HCT116 (cell line): Measurements from ENCODE around the gene PRR20A. TPM values are rescaled to one million over a fixed set of nuclear protein-coding genes. Genes with fewer than 3 reads are reported as not detected.
"Not testable (repeated sequence)": the region's sequence is repeated elsewhere in the genome, so short reads cannot be mapped to it uniquely, and the experiment has no call there.

Experiments used
- ATAC-seq: fragments of 200-7000 bp; cut with Tn5 transposase; 2 replicates; pipeline ENCODE4 v1.9.1; 2020; ENCODE audit warnings: mild to moderate bottlenecking, moderate library complexity
- BruUV-seq: library from RNA; stranded (reverse); fragments of 400-500 nt; replicated peaks from 2 replicates; lab custom pipeline; 2021; lab: Mats Ljungman, UMichigan
- CTCF ChIA-PET: fragments of 300-600 bp; sonication (Branson Sonifier 250); formaldehyde crosslinking; loops from one replicate; lab custom pipeline; 2021; ENCODE audit warnings: antibody characterized with exemption; lab: Charles Lee
- POLR2A ChIA-PET: fragments of 300-600, 350-600 bp; sonication (Branson Sonifier 250); formaldehyde crosslinking; loops from one replicate; lab custom pipeline; 2021; ENCODE audit warnings: antibody characterized with exemption; lab: Charles Lee
- RAD21 ChIA-PET, 2 experiments: fragments of 300-600 bp; sonication (Branson Sonifier 250); formaldehyde crosslinking; loops; one replicate each; lab custom pipeline; 2023; ENCODE audit warnings: low total read pairs in 2 of 2; ENCODE audit not compliant: uncharacterized antibody in 2 of 2, unreplicated experiment in 2 of 2, low non-redundant PET in 1 of 2; lab: Charles Lee
- DNase-seq: peaks from one replicate; pipeline ENCODE4 v3.0.0-alpha.2; 2010; ENCODE audit warnings: low read depth, low spot score
- H2AFZ ChIP-seq: fragments of 200-600 bp; shearing (Covaris generic), sonication (generic); 2 replicates; pipeline ENCODE4 v1.6.1; 2017; ENCODE audit warnings: low read depth, mixed run types, mixed read lengths, antibody characterized with exemption, low read length; ENCODE audit not compliant: poor library complexity, severe bottlenecking
- H3K27ac ChIP-seq: 2 replicates; pipeline ENCODE4 v1.5.1; 2012; ENCODE audit warnings: low read depth, low read length
- H3K27me3 ChIP-seq: fragments of 200-600 bp; sonication (generic); 2 replicates; pipeline ENCODE4 v1.6.1; 2016; ENCODE audit warnings: mixed run types, low read length, mixed read lengths; ENCODE audit not compliant: insufficient read depth
- H3K36me3 ChIP-seq, 2 experiments: fragments of 200-500 bp in 1 of 2; fragments of 200-600 bp in 1 of 2; sonication (Bioruptor generic) in 1 of 2; sonication (generic) in 1 of 2; 2 replicates each; pipeline versions ENCODE4 v1.5.1 to v1.6.1; 2014 to 2016; ENCODE audit warnings: low read length in 2 of 2, inconsistent platforms in 1 of 2, mixed read lengths in 1 of 2, mixed run types in 1 of 2; ENCODE audit not compliant: insufficient read depth in 2 of 2, control insufficient read depth in 1 of 2
- H3K4me1 ChIP-seq, 2 experiments: fragments of 200-600 bp in 1 of 2; sonication (generic) in 1 of 2; 2 replicates each; pipeline versions ENCODE4 v1.5.1 to v1.6.1; 2012 to 2017; ENCODE audit warnings: low read length in 2 of 2, inconsistent platforms in 1 of 2, mild to moderate bottlenecking in 1 of 2, mixed read lengths in 1 of 2, mixed run types in 1 of 2, moderate library complexity in 1 of 2; ENCODE audit not compliant: insufficient read depth in 2 of 2, control insufficient read depth in 1 of 2
- H3K4me2 ChIP-seq: fragments of 200-600 bp; sonication (generic); 2 replicates; pipeline ENCODE4 v1.6.1; 2017; ENCODE audit warnings: mixed run types, low read length, mixed read lengths
- H3K4me3 ChIP-seq, 2 experiments: fragments of 200-600 bp in 1 of 2; sonication (generic) in 1 of 2; replicated peaks in 1 of 2; 2 replicates each; pipeline ENCODE4 v1.5.1; 2011 to 2016; ENCODE audit warnings: low read length in 2 of 2, control low read depth in 1 of 2, low read depth in 1 of 2, mild to moderate bottlenecking in 1 of 2, mixed read lengths in 1 of 2, mixed run types in 1 of 2
- H3K79me2 ChIP-seq: fragments of 200-600 bp; sonication (generic); 2 replicates; pipeline ENCODE4 v1.6.1; 2017; ENCODE audit warnings: mild to moderate bottlenecking, mixed run types, low read length, moderate library complexity, mixed read lengths; ENCODE audit not compliant: insufficient read depth
- H3K9ac ChIP-seq: fragments of 200-600 bp; sonication (generic); 2 replicates; pipeline ENCODE4 v1.6.1; 2016; ENCODE audit warnings: low read length, mixed read lengths
- H3K9me2 ChIP-seq: fragments of 200-600 bp; sonication (generic), shearing (Covaris generic); 2 replicates; pipeline ENCODE4 v1.6.1; 2017; ENCODE audit warnings: mixed run types, mild to moderate bottlenecking, moderate library complexity; ENCODE audit not compliant: insufficient read depth
- H3K9me3 ChIP-seq, 2 experiments: fragments of 200-500 bp in 1 of 2; fragments of 200-600 bp in 1 of 2; sonication (Bioruptor generic) in 1 of 2; sonication (generic) in 1 of 2; 2 replicates each; pipeline ENCODE4 v1.6.1; 2014 to 2017; ENCODE audit warnings: low read length in 2 of 2, mixed read lengths in 2 of 2, inconsistent platforms in 1 of 2, low read depth in 1 of 2, mild to moderate bottlenecking in 1 of 2, mixed run types in 1 of 2, moderate library complexity in 1 of 2; ENCODE audit not compliant: control insufficient read depth in 1 of 2, insufficient read depth in 1 of 2
- H4K20me1 ChIP-seq: fragments of 200-600 bp; sonication (generic), shearing (Covaris generic); 2 replicates; pipeline ENCODE4 v1.6.1; 2017; ENCODE audit warnings: mixed run types, mild to moderate bottlenecking, moderate library complexity; ENCODE audit not compliant: insufficient read depth
- EGR1 ChIP-seq: IDR thresholded peaks from 2 replicates; pipeline ENCODE4 v1.6.1; 2012; ENCODE audit warnings: low read depth
- ELF1 ChIP-seq: IDR thresholded peaks from 2 replicates; pipeline ENCODE4 v1.6.1; 2012; ENCODE audit warnings: low read depth, borderline replicate concordance
- EZH2phosphoT487 ChIP-seq: fragments of 200-600 bp; IDR thresholded peaks from 2 replicates; pipeline ENCODE4 v1.6.1; 2018; ENCODE audit warnings: antibody characterized with exemption, borderline replicate concordance
- RAD21 ChIP-seq: IDR thresholded peaks from 2 replicates; pipeline ENCODE4 v1.6.1; 2012; ENCODE audit warnings: low read depth, mild to moderate bottlenecking
- SIN3A ChIP-seq: IDR thresholded peaks from 2 replicates; pipeline ENCODE4 v1.6.1; 2012; ENCODE audit warnings: low read depth
- SRF ChIP-seq: IDR thresholded peaks from 2 replicates; pipeline ENCODE4 v1.6.1; 2012; ENCODE audit warnings: low read depth
- TCF7L2 ChIP-seq: IDR thresholded peaks from 2 replicates; pipeline ENCODE4 v1.7.0; 2011; ENCODE audit warnings: borderline replicate concordance, inconsistent platforms; ENCODE audit not compliant: insufficient read depth, insufficient read length; ENCODE audit errors: extremely low read depth
- ZNF274 ChIP-seq: fragments of 200-500 bp; sonication (Bioruptor generic); IDR thresholded peaks from 2 replicates; pipeline ENCODE4 v1.6.1; 2014; ENCODE audit warnings: mild to moderate bottlenecking, low read depth, low read length, inconsistent platforms
- intact Hi-C: fragments of 100-400 bp; cut with micrococcal nuclease; formaldehyde crosslinking; loops from 2 replicates; pipeline ENCODE4 v1.10.0; 2022
- total RNA-seq: library from RNA; stranded (reverse); gene quantifications from one replicate; pipeline ENCODE4 v1.2.1, GENCODE V29; 2021; ENCODE audit not compliant: unreplicated experiment
- TF ChIP-seq, protein P1 (sequence below), 3 experiments: fragments of 200-600 bp in 1 of 3; sonication (generic) in 1 of 3; IDR thresholded peaks in 2 of 3; conservative IDR thresholded peaks in 1 of 3; 2 replicates each; pipeline ENCODE4 v1.5.1; 2012 to 2017; ENCODE audit warnings: low read depth in 2 of 3, low read length in 2 of 3, antibody characterized with exemption in 1 of 3, borderline replicate concordance in 1 of 3, control low read depth in 1 of 3, mild to moderate bottlenecking in 1 of 3, mixed read lengths in 1 of 3, mixed run types in 1 of 3, moderate library complexity in 1 of 3; ENCODE audit not compliant: insufficient read depth in 1 of 3

Gene PRR20A
- total RNA-seq, 1 experiment from 2014 or later: not detected

DNA sequence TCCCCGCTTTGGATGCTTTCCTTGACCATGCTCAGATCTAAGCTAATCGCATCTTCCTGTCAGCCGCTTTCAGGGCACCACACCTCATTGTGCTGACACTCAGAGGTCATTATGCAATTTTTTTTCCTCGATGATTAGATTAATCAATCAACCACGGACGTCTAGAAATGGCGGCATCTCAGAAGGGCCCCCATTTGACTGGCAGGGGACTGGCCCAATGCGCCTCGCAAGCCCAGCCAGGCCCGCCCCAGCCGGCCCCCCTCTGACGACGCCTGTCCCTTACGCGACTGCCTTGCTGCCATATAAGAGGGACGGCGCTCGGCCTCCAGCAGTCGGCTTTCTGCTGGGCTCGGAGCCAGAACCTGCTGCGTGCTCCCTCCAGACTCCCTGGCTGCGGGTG lies 19.6 kb downstream of the PRR20A start, which contains the start of gene PRR20D:
Gene PRR20D, plus strand, starts transcription at position 301 of the 400 bp plus-strand sequence. CDS start 387 bp downstream, outside the sequence.
- H4K20me1 ChIP-seq, ATAC-seq, H3K9me2 ChIP-seq, H3K79me2 ChIP-seq, BruUV-seq, H3K9me3 ChIP-seq, H3K27ac ChIP-seq, H3K4me2 ChIP-seq, H3K27me3 ChIP-seq, H2AFZ ChIP-seq, RAD21 ChIA-PET, DNase-seq, POLR2A ChIA-PET, CTCF ChIA-PET, H3K36me3 ChIP-seq, H3K4me3 ChIP-seq, H3K9ac ChIP-seq, H3K4me1 ChIP-seq, intact Hi-C loops: not testable (repeated sequence)

DNA sequence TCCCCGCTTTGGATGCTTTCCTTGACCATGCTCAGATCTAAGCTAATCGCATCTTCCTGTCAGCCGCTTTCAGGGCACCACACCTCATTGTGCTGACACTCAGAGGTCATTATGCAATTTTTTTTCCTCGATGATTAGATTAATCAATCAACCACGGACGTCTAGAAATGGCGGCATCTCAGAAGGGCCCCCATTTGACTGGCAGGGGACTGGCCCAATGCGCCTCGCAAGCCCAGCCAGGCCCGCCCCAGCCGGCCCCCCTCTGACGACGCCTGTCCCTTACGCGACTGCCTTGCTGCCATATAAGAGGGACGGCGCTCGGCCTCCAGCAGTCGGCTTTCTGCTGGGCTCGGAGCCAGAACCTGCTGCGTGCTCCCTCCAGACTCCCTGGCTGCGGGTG lies 26.2 kb downstream of the PRR20A start, which contains the start of gene PRR20E:
Gene PRR20E, plus strand, starts transcription at position 301 of the 400 bp plus-strand sequence. CDS start 387 bp downstream, outside the sequence.
- H3K79me2 ChIP-seq, POLR2A ChIA-PET, H3K4me1 ChIP-seq, H3K9me2 ChIP-seq, H3K36me3 ChIP-seq, H3K4me2 ChIP-seq, H4K20me1 ChIP-seq, BruUV-seq, H2AFZ ChIP-seq, H3K9ac ChIP-seq, H3K27ac ChIP-seq, intact Hi-C loops, RAD21 ChIA-PET, H3K4me3 ChIP-seq, ATAC-seq, CTCF ChIA-PET, H3K9me3 ChIP-seq, DNase-seq, H3K27me3 ChIP-seq: not testable (repeated sequence)

DNA sequence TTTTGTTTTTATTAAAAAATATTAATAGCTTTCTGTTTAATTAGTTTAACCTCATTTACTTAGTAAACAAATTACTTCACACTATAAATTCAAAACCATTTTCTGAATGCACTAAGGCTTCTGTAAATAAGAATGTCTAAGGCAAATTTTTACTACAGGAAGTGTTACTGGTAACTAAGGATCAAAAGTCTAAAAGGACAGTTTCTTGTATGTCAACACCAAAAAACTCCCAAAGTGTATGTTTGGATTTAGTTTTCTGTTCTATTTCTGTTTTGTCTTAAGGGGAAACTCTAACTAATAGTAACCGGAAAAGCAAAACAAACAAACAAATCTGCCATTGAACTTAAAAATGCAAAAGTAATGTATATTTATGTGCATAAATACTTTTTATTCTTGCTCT lies 50.9 kb downstream of the PRR20A start:
- no peak overlapping the region for H3K4me3 ChIP-seq
- ChIA-PET CTCF (no interaction called here), POLR2A (no interaction called here), RAD21 (no interaction called here)
- no peaks in the 10 kb centered on the region for H3K4me1 ChIP-seq
- no peak overlapping the region for H3K9ac ChIP-seq
- no peaks in the 10 kb centered on the region for H3K79me2 ChIP-seq
- no peaks in the 10 kb centered on the region for H3K9me2 ChIP-seq
- intact Hi-C loops: no loop called here
- no peaks in the 10 kb centered on the region for H3K36me3 ChIP-seq
- no peaks in the 10 kb centered on the region for H3K9me3 ChIP-seq
- H2AFZ ChIP-seq: no peak overlapping the region
- no TSS peak for BruUV-seq
- no peak overlapping the region for H3K4me2 ChIP-seq
- H3K27ac ChIP-seq: no peak overlapping the region
- H3K27me3 ChIP-seq: no peaks in the 10 kb centered on the region
- DNase-seq (no peak), ATAC-seq (no peak)
- no peaks in the 10 kb centered on the region for H4K20me1 ChIP-seq
- TF ChIP-seq, protein P1, sequence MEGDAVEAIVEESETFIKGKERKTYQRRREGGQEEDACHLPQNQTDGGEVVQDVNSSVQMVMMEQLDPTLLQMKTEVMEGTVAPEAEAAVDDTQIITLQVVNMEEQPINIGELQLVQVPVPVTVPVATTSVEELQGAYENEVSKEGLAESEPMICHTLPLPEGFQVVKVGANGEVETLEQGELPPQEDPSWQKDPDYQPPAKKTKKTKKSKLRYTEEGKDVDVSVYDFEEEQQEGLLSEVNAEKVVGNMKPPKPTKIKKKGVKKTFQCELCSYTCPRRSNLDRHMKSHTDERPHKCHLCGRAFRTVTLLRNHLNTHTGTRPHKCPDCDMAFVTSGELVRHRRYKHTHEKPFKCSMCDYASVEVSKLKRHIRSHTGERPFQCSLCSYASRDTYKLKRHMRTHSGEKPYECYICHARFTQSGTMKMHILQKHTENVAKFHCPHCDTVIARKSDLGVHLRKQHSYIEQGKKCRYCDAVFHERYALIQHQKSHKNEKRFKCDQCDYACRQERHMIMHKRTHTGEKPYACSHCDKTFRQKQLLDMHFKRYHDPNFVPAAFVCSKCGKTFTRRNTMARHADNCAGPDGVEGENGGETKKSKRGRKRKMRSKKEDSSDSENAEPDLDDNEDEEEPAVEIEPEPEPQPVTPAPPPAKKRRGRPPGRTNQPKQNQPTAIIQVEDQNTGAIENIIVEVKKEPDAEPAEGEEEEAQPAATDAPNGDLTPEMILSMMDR (IDR thresholded peaks at IDR 0.05 in 2 of 3, conservative IDR thresholded peaks at IDR 0.05 in 1 of 3; ENCODE audit: borderline replicate concordance in 1 of 3, insufficient read depth in 1 of 3, low read depth in 2 of 3, low read length in 2 of 3): no peak
- TF ChIP-seq SRF (no peak), ZNF274 (no peak), EGR1 (no peak), TCF7L2 (no peak), EZH2phosphoT487 (no peak), RAD21 (no peak), SIN3A (no peak), ELF1 (no peak)
